RWPE2 (cell line): ENCODE measurements around the gene SCML1.

Experiments used
- ATAC-seq: fragments of 200-7000 bp; cut with Tn5 transposase; 3 replicates; pipeline ENCODE4 v1.9.1; 2021; ENCODE audit warnings: low read depth
- DNase-seq: peaks from one replicate; pipeline ENCODE4 v3.0.0-alpha.2; 2020; ENCODE audit warnings: low spot score
- H3K27ac ChIP-seq: fragments of 450-650 bp; 2 replicates; pipeline ENCODE4 v1.5.1; 2017; ENCODE audit warnings: mild to moderate bottlenecking; ENCODE audit not compliant: poor library complexity, severe bottlenecking
- H3K27me3 ChIP-seq: fragments of 250-450 bp; sonication (Bioruptor Pico); 2 replicates; pipeline ENCODE4 v1.5.1; 2021; ENCODE audit warnings: mild to moderate bottlenecking, moderate library complexity; ENCODE audit not compliant: insufficient read depth, poor library complexity, severe bottlenecking
- H3K36me3 ChIP-seq: fragments of 250-450 bp; sonication (Bioruptor Pico); 2 replicates; pipeline ENCODE4 v1.5.1; 2020; ENCODE audit warnings: low read depth, mild to moderate bottlenecking, moderate library complexity
- H3K4me1 ChIP-seq: fragments of 250-450 bp; sonication (Bioruptor Pico); 2 replicates; pipeline ENCODE4 v1.5.1; 2021; ENCODE audit warnings: mild to moderate bottlenecking, moderate library complexity; ENCODE audit not compliant: insufficient read depth, poor library complexity, severe bottlenecking
- H3K4me3 ChIP-seq: fragments of 250-450 bp; sonication (Bioruptor Pico); 2 replicates; pipeline ENCODE4 v1.5.1; 2021; ENCODE audit warnings: mild to moderate bottlenecking, moderate library complexity; ENCODE audit not compliant: severe bottlenecking
- H3K9me3 ChIP-seq: fragments of 250-450 bp; sonication (Bioruptor Pico); 2 replicates; pipeline ENCODE4 v1.5.1; 2021; ENCODE audit warnings: mild to moderate bottlenecking, moderate library complexity; ENCODE audit not compliant: severe bottlenecking
- CTCF ChIP-seq: fragments of 450-650 bp; IDR thresholded peaks from one replicate; pipeline ENCODE4 v1.5.1; 2017; ENCODE audit warnings: mild to moderate bottlenecking, moderate library complexity; ENCODE audit not compliant: poor library complexity, severe bottlenecking

SCML1 gene

DNA sequence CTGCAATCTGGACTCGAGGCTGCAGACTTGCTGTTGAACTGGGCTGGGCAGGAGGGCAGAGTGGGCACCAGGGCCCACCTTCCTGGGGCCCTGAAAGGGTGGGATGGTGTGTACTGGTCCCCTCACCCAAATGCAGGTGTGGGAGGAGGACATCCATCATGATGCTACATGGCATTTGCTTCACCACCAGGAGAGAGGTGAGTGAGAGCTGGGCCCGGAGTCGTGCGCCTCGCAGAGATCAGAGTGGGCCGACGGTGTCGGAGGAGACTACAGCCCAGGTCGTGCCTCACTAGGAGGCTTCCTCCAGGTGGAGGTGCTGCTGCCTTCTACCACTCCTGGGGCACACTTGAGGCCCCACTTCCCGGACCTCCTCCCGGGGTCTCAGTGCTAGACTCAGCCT is 50.3 kb downstream of the SCML1 start:
- ATAC-seq: no peak
- Histone ChIP-seq H3K4me1 (no peaks in the 10 kb centered on the region), H3K4me3 (no peak overlapping the region), H3K27ac (peak overlapping the region; percentile 17), H3K9me3 (no peaks in the 10 kb centered on the region), H3K27me3 (no peaks in the 10 kb centered on the region), H3K36me3 (no peaks in the 10 kb centered on the region)
- no peak for TF ChIP-seq CTCF
- no peak for DNase-seq

DNA sequence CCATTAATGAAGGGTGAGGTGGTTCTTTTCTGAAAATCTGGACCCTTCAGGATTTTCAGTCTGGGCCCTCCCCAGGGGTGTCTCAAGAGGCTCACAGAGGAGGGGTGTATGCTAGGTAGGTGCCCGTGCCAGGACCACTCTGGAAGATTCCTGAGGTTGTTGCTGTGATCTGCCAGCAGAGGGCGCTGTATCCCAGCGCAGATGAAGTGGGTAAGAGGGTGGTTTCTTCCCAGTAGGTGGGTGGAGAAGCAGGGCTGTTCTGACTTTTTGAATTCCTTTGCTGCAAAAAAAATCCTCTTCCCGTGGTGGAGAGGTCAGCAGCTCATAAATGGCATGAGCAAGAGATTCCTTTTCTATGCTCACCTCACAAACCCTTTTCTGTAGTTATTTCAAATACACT is 51.1 kb downstream of the SCML1 start:
- TF ChIP-seq CTCF: peak; percentile 72
- Histone ChIP-seq H3K9me3 (no peaks in the 10 kb centered on the region), H3K36me3 (no peaks in the 10 kb centered on the region), H3K27ac (no peak overlapping the region), H3K4me3 (no peak overlapping the region), H3K4me1 (no peaks in the 10 kb centered on the region), H3K27me3 (no peaks in the 10 kb centered on the region)
- ATAC-seq (peak; percentile 50; the same call in 1 of the 3 replicates), DNase-seq (no peak)

GRCh38 chrX:17788956-17789562 is 51.8 kb downstream of the SCML1 start:
- no peak for DNase-seq
- ATAC-seq: no peak

DNA sequence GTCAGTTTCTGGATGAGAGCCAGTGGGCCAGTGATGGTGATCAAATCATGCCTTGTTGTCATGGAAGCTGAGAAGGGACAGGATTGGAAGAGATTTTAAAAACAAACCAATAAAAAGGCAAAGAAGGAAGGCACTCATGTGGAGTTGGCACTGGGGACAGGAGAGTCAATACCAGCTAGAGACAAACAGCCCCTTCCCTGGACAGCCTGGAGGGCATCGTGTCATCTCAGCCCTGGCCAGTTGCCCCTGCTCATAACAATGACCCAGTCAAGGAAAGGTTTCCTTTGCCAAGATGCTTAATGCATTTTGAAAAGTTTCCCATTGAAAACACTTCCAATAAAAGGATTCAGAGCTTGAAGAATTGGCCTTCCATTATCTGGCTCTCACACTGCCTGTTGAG is 55.5 kb downstream of the SCML1 start:
- no peak for DNase-seq
- Histone ChIP-seq H3K27me3 (no peaks in the 10 kb centered on the region), H3K4me3 (no peak overlapping the region), H3K36me3 (no peaks in the 10 kb centered on the region), H3K4me1 (no peaks in the 10 kb centered on the region), H3K9me3 (no peaks in the 10 kb centered on the region), H3K27ac (no peak overlapping the region)
- no peak for TF ChIP-seq CTCF
- ATAC-seq: no peak

More at GRCh38 chrX:17788956-17789562, 51.8 kb downstream of the SCML1 start:
- H3K36me3 ChIP-seq: no peaks in the 10 kb centered on the region
- no peak for TF ChIP-seq CTCF
- no peak overlapping the region for H3K27ac ChIP-seq
- H3K27me3 ChIP-seq: no peaks in the 10 kb centered on the region
- no peak overlapping the region for H3K4me3 ChIP-seq
- H3K4me1 ChIP-seq: no peaks in the 10 kb centered on the region
- no peaks in the 10 kb centered on the region for H3K9me3 ChIP-seq

DNA sequence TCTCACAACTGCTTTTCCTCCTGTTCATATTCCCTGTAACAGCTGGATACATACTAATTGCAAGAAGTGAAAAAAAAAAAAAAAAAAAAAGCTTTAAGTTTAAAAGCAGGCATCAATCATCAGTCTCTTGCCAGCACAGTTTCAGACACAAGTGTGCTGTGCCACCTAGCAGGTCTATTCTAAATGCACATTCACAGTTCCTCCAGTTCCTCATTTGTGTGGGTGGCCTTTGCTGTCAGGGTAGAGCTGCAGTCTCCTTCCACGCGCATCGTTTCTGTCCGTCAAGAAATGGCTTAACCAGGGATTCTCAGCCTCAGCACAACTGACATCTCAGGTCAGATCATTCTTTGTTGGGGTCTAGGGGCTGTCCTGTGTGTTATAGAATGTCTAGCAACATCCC is 61.6 kb downstream of the SCML1 start:
- no peak for ATAC-seq
- Histone ChIP-seq H3K4me1 (no peaks in the 10 kb centered on the region), H3K27me3 (no peaks in the 10 kb centered on the region), H3K4me3 (no peak overlapping the region), H3K9me3 (no peaks in the 10 kb centered on the region), H3K36me3 (no peaks in the 10 kb centered on the region), H3K27ac (no peak overlapping the region)
- DNase-seq: no peak
- no peak for TF ChIP-seq CTCF
